ENCODE data around the gene MFSD1.

The MFSD1 gene

DNA sequence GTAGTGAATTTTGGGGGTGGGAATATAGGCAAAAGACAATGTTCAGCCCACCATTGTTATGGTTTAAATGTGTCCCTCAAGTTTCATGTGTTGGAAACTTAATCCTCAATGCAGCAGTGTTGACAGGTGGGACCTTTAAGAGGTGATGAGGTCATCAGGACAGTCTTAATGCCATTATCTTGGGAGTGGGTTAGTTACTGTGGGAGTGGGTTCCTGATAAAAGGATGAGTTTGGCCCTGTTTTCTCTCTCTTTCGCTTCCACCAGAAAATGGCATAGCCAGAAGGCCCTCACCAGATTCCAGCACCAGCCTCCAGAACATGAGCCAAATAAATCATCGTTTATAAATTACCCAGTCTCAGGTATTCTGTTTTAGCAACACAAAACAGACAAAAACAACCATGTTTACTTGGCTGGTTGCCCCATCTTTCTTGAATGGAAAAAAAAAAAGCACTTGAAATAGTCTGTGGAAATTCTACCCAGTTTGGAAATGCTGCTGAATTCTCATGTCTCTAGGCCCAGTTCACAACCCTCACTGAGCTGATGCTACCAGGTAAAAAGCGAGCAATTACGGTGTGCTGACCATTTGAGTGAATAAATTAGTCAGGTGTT, 31.0 kb upstream of the MFSD1 start:
- no peak for DNase-seq (ENCODE audit: low read depth, low spot score)
- TF ChIP-seq, protein P1, sequence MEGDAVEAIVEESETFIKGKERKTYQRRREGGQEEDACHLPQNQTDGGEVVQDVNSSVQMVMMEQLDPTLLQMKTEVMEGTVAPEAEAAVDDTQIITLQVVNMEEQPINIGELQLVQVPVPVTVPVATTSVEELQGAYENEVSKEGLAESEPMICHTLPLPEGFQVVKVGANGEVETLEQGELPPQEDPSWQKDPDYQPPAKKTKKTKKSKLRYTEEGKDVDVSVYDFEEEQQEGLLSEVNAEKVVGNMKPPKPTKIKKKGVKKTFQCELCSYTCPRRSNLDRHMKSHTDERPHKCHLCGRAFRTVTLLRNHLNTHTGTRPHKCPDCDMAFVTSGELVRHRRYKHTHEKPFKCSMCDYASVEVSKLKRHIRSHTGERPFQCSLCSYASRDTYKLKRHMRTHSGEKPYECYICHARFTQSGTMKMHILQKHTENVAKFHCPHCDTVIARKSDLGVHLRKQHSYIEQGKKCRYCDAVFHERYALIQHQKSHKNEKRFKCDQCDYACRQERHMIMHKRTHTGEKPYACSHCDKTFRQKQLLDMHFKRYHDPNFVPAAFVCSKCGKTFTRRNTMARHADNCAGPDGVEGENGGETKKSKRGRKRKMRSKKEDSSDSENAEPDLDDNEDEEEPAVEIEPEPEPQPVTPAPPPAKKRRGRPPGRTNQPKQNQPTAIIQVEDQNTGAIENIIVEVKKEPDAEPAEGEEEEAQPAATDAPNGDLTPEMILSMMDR (IDR thresholded peaks at IDR 0.05; ENCODE audit: low read depth, low read length): no peak
- H3K4me3 ChIP-seq (ENCODE audit: low read depth, low read length): no peak overlapping the region
- in situ Hi-C loops (cut with HindIII; ENCODE audit: low sequenced_read_pairs): no loop called here

DNA sequence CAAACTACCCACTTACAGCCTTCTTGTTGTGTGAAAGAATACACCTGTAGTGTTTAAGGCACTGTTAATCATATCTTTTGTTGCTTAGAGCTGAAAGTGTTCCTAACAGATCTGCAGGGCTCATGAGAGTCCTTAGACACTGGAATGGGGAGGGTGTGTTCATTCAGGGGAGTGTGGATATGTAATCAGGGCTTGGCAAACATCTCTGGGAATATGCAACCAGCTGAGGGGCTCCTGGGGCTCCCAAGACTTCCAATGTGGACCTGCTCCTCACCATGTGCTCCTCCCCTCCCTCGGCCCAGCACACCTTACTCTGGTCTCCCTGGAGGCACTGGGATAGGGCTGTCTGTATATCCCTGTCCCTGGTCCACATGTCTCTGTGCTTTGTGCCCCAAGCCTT, 30.3 kb upstream of the MFSD1 start:
- DNase-seq (ENCODE audit: low read depth, low spot score): no peak
- TF ChIP-seq, protein P1 (IDR thresholded peaks at IDR 0.05; ENCODE audit: low read depth, low read length): no peak
- in situ Hi-C loops (cut with HindIII; ENCODE audit: low sequenced_read_pairs): no loop called here
- no peak overlapping the region for H3K4me3 ChIP-seq (ENCODE audit: low read depth, low read length)

DNA sequence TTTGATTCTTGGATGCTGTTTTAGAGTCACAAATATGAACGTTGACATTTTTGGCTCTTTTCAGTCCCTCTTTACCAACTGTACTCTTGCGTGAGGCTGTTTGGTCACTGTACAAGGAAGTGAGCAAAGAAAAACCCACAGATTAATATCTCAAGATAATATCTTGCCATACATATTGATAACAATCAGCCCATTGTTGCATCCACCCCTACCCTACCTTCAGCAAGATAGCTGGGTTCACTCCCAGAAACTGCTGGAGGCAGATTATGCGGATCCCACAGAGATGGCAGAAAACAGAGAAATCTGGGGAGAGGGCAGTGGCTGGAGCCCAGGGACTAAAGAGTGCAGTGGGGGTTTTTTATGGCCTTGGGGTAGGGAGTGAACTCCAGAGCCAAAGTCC, 29.9 kb upstream of the MFSD1 start:
- in situ Hi-C loops (cut with HindIII; ENCODE audit: low sequenced_read_pairs): no loop called here
- TF ChIP-seq, protein P1 (IDR thresholded peaks at IDR 0.05; ENCODE audit: low read depth, low read length): no peak
- no peak for DNase-seq (ENCODE audit: low read depth, low spot score)
- H3K4me3 ChIP-seq (ENCODE audit: low read depth, low read length): no peak overlapping the region

- no peak for DNase-seq (ENCODE audit: low read depth, low spot score)
- H3K4me3 ChIP-seq (ENCODE audit: low read depth, low read length): no peak overlapping the region
- TF ChIP-seq, protein P1 (IDR thresholded peaks at IDR 0.05; ENCODE audit: low read depth, low read length): no peak
- in situ Hi-C loops (cut with HindIII; ENCODE audit: low sequenced_read_pairs): no loop called here
Measured at GRCh38 chr3:158773166-158773565, 28.7 kb upstream of the MFSD1 start.

GRCh38 chr3:158773845-158774830, 27.7 kb upstream of the MFSD1 start:
- in situ Hi-C loops (cut with HindIII; ENCODE audit: low sequenced_read_pairs): no loop called here
- peak; percentile 23 for DNase-seq (ENCODE audit: low read depth, low spot score)
- TF ChIP-seq, protein P1 (IDR thresholded peaks at IDR 0.05; ENCODE audit: low read depth, low read length): no peak
- no peak overlapping the region for H3K4me3 ChIP-seq (ENCODE audit: low read depth, low read length)

GRCh38 chr3:158774965-158775364, 26.9 kb upstream of the MFSD1 start:
- no peak overlapping the region for H3K4me3 ChIP-seq (ENCODE audit: low read depth, low read length)
- DNase-seq (ENCODE audit: low read depth, low spot score): no peak
- in situ Hi-C loops (cut with HindIII; ENCODE audit: low sequenced_read_pairs): no loop called here
- TF ChIP-seq, protein P1 (IDR thresholded peaks at IDR 0.05; ENCODE audit: low read depth, low read length): no peak

All from astrocyte of the spinal cord (primary cell).